ENCODE data around the gene IGFN1. TPM values are rescaled to one million over a fixed set of nuclear protein-coding genes. Genes with fewer than 3 reads are reported as not detected.
"Not testable (repeated sequence)": the region's sequence is repeated elsewhere in the genome, so short reads cannot be mapped to it uniquely, and the experiment has no call there.

IGFN1 gene
- total RNA-seq, 1 donor from 2014 or later, result not detected

DNA sequence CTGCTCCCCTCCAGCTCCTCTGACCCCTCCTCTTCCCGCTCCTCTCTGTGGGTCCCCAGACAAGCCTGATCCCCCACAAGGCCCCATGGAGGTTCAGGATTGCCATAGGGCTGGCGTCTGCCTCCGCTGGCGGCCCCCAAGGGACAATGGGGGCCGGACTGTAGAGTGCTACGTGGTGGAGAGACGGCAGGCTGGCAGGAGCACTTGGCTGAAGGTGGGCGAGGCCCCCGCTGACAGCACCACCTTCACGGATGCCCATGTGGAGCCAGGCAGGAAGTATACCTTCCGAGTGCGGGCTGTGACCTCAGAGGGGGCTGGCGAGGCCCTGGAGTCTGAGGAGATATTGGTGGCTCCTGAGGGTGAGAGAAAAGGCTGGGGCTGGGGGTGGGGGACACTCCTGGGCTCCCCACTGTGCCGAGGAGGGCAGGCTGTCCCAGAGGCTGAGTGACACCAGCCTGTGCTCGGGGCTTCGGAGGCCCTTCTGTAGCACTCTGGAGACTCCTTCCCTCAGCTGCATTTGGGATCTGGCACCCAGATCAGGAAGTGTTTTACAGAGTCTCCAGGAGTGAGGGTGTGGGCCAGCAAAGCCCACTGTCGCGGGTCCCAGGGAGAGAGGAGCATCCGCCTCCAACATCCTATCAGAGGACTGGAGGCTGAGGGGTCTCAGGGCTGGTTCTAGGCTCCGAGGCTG, 25.9 kb downstream of the IGFN1 start:
- no peak for DNase-seq (ENCODE audit: low read depth, low spot score)

DNA sequence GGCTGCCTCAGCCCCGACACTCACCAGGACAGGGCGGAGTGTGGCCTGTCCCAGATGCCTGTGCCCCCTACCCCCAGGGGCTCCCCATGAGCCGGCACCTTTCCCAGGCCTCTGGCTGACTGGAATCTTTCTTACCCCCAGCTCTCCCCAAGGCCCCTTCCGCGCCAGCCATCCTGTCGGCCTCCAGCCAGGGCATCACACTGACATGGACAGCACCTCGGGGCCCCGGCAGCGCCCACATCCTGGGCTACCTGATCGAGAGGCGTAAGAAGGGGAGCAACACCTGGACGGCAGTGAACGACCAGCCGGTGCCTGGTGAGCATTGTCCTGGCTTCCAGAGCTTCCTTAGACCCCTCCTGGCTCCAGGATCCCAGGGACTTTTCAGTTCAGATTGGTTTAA, 26.5 kb downstream of the IGFN1 start:
- DNase-seq (ENCODE audit: low read depth, low spot score), result no peak

DNA sequence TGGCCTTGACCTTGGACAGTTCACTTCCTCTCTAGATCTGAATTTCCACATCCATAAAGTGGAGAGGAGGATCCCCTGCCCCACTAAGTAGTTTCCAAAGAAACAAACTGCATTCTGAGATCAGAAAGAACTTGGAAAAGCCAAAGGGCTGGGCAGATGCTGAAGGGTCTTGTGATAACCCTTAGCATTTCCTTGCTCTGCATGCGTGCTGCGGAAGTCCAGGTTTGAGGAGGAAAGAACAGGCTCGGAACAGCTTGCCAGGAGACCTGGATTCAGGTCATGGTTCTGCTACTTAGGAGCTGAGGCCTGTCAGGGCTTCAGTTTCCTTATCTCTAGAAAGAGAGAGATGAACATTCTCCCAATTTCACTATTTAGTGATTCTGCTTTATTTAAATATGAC, 27.2 kb downstream of the IGFN1 start:
- DNase-seq (ENCODE audit: low read depth, low spot score), result no peak

DNA sequence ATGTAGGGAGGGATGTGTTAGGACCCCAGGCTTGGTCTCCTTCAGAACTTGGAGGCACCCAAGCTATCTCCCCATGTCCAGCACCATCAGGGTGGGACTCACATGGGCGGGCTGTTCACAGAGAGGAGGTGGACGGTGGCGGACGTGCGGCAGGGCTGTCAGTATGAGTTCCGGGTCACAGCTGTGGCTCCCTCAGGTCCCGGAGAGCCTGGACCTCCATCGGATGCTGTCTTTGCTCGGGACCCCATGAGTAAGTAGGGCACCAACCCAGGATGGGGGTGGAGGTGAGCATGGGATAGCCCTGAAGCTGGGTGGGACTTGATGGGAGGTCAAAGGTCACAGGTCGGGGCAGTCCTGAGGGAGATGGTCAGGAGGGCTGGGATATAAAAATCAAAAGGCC, 27.8 kb downstream of the IGFN1 start:
- no peak for DNase-seq (ENCODE audit: low read depth, low spot score)

DNA sequence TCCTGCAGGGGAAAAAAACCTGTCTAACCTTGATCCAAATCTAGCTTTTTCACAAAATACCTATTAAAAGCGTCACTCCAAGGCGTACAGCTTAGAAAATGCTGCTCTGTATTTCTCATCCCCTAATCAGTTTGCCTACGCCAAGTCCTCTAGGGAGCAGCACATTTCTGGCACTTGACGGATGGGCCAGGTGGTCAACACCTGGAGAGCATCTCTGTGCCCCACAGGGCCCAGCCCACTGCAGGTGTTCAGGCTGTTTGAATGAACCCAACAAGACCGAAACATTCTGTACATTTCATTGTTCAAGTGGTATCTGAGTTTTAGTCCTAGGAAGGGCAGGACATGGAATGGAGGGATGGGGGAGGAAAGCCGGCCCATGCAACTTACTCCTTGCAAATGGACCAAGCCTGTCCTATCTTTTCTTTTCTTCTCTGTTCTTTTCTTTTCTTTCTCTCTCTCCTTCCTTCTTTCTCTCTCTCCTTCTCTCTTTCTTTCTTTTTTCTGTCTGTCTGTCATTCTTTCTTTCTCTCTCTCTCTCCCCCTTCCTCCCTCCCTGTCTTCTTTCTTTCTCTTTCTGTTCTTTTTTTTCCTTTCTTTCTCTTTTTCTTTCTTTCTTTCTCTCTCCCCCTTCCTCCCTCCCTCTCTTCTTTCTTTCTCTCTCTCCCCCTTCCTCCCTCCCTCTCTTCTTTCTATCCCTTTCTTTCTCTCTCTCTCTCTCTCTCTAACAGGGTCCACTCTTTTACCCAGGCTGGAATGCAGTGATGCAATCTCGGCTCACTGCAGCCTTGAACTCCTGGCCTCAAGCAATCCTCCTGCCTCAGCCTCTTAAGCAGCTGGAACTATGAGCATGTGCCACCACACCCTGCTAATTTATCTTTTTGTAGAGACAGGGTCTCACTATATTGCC, 29.1 kb downstream of the IGFN1 start:
- no peak for DNase-seq (ENCODE audit: low read depth, low spot score)

DNA sequence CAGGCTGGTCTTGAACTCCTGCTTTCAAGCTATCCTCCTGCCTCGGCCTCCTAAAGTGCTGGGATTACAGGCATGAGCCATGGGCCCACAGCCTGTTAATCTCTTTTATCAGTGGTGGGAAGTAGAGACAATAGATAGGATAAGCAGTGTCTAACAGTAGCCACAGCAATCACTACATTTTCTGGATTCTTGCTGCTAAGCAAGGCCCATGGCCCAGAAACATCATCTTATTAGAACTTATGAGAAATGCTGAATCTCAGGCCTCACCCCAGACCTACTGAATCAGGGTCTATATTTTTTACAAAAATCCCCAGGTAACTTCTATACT, 29.7 kb downstream of the IGFN1 start:
- DNase-seq (ENCODE audit: low read depth, low spot score), result no peak

DNA sequence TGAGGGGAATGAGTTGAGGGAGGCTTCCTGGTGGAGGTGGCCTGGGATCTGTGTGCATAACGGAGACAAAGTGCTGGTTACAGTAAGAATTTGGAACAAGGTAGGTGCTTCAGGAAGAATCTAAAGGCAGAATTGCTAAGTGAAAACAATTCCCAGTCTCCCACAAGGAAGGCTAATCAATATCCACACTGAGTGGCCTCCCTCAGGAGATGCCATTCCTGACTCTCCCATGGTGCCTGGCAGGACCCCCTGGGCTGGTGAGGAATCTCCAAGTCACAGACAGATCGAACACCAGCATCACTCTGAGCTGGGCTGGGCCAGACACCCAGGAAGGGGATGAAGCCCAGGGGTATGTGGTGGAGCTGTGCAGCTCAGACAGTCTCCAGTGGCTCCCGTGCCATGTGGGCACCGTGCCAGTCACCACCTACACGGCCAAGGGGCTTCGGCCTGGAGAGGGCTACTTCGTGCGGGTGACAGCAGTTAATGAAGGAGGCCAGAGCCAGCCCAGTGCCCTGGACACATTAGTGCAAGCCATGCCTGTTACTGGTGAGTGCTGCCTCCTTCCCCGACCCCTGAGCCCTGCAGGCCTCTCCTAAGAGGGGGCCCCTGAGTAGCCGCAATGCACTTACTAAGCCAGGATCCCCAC, 30.7 kb downstream of the IGFN1 start:
- no peak for DNase-seq (ENCODE audit: low read depth, low spot score)

DNA sequence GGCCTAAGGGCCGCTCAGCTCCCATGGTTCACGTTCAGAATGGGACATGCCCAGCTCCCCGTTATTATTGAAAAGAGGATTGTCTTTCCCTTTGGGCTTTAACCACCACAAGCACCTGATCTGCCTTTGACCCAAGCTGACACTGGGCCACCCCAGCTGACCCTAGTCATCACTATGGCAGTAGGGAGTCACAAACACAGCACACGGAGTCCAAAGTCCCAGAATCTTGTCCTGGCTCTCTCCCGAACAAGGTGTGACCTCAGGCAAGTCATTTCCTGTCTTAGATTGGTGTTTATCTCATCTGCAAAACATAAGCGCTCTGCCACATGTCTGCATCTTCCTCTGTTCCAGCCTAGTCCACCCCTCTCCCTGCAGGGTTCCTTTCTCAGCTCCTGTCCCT, 31.5 kb downstream of the IGFN1 start:
- no peak for DNase-seq (ENCODE audit: low read depth, low spot score)

DNA sequence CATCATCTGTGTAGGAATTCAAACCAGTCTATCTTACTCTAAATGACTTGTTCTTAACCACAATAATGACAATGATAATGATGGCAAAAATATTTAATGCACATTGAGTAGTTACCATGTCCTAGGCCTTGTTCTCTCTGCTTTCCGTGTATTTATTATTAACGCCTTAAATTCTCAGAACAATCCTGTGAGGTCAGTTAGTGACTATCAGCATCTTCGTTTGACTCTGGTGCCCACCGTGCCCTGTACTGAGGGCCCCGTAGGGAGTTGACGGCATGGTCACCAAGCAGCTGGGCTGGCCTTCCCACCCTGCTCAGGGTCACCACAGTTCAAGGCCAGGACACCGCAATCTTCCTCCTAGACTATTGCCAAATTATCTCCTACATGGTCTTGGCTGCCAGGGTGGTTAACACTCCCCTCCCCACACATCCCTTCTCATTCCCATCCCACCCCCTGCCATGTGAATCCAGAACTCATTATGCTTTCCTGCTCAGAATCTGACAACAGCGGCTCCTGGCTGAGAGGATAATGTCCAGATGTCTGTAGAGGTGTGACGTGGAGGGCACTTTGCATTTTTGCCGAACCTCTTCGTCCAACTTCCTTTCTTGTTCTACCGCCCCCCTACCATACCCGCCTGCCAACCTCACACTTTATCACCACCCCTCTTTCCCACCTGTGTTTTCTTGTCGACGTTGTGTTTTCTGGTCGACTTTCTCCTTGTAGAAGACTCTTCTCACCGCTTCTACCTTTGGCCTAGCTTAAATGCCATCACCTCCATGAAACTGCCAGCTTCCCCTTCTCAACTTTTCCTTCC, 33.4 kb downstream of the IGFN1 start:
- no peak for DNase-seq (ENCODE audit: low read depth, low spot score)

DNA sequence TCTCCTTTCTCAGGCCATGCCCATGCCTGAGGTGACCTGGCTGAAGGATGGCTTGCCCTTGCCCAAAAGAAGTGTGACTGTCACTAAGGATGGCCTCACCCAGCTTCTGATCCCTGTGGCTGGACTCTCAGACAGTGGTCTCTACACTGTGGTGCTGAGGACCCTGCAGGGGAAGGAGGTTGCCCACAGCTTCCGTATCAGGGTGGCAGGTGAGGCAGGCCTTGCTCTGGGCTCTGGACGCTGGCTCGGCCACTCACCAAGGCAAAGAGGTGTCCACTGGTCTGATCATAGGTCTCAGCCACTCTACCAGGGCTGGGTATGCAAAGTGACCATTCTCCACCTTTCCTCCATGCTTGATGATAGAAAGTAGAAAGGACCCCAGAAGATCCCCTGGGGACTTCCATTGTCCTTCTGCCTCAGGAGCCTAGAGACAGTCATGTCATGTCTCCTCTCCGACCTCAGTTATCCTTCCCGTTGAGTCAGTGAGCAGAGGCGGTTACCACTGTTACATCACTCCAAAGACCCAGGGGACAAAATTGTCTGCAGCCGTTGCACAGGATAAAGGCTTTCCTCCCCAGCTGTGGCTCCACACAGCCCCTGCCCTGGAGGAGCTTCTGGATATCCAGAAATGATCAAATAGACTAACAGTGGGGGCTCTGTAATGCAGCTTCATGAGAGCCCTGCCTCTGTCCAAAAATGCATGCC, 34.2 kb downstream of the IGFN1 start:
- DNase-seq (ENCODE audit: low read depth, low spot score), result no peak

DNA sequence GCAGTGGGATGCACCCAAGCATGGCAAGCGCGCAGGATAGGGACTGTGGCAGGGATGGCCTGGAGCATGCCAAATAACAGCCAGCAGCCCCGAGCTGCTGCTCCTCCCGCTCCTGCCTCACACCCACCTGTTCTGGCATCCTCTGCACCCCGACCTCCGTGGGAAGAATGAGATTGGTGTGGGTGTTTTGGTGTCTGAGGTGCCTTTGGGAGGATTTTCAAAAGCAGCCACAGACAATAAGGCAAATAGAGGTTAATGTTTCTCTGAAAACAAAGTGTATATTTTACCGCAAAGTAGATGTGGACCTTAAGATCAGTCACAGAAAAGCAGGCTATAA, 35.5 kb downstream of the IGFN1 start:
- DNase-seq (ENCODE audit: low read depth, low spot score), result no peak

DNA sequence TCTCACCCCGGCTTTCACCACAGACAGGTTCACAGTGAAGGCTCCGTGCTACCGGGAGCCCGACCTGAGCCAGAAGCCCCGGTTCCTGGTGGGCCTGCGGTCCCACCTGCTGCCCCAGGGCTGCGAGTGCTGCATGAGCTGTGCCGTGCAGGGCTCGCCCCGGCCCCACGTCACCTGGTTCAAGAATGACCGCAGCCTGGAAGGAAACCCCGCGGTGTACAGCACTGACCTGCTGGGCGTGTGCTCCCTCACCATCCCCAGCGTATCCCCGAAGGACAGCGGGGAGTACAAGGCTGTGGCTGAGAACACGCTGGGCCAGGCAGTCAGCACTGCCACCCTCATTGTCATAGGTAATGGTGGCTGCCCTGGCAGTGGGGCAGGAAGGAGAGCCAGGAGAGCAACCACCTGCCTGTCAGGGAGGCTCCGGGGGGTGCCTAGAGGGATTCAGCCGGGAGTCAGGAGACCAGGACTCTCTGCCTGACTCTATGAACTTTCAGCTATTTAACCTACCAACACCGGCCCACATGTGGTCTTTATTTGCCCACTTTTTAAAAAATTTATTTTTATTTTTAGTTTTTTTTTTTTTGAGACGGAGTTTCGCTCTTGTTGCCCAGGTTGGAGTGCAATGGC, 36.4 kb downstream of the IGFN1 start:
- no peak for DNase-seq (ENCODE audit: low read depth, low spot score)

DNA sequence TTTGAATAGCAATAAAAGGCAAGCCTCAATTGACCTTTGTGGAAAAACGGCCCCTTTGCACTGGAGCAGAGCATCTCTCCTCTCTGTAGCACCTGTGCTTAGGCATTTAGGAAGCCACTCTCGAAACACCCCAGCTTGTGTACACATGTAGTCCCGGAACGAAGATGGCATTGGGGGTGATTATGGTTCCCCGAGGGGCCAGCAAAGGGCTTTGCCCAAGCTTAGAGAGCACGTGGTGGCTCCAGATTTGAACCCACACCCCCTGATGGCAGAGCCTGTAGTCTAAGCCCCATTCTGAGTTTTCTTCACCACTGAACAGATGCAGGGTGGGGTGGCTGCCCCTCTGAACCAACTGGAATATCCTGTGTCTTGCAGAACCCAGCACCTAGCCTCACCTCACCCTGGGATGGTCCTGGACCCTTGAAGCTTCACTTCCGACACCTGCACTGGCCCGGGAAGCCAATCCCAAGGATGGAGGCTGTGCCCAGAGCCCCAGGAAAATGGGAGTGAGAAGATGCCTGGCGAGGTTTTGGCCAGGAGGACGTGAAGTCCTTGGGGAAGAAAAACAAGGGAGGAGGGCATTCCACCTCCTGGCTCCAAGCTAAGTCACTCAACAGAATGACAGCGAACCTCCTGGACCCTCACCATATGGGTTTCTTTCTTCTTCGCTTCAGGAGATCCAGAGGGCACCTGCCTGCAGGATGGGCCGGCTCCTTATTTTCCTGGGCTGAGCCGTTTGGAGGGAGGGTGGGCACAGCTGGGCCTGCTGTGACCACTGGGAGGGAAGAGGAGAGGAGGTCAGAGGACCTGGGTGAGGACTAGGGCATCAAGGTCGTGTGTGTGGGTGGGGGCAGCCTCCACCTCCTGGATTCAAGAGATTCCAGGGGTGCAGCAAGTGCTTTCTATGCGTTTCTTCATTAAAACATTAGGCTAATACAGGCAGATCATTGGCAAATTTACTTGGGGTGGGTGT, 37.7 kb downstream of the IGFN1 start:
- DNase-seq (ENCODE audit: low read depth, low spot score), result no peak

DNA sequence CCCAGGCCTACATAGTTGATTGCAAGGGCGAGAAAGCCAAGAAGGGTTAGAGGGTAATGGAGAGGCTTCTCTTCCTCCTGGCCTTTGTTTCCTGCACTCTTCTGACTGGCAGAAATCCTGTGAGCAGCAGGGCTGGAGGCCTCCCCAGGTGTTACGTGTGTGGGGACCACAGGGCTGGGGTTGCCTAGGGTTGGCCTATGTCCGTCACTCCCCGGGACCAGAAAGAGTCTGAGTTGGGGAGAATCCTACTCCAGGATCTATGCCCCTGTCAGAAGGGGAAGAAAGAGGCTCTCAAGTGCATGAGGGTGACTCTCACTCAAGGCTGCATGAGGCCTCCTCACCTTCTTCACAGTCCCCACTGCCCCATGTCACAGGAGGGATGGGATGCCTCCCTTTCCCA, 38.5 kb downstream of the IGFN1 start:
- no peak for DNase-seq (ENCODE audit: low read depth, low spot score)

DNA sequence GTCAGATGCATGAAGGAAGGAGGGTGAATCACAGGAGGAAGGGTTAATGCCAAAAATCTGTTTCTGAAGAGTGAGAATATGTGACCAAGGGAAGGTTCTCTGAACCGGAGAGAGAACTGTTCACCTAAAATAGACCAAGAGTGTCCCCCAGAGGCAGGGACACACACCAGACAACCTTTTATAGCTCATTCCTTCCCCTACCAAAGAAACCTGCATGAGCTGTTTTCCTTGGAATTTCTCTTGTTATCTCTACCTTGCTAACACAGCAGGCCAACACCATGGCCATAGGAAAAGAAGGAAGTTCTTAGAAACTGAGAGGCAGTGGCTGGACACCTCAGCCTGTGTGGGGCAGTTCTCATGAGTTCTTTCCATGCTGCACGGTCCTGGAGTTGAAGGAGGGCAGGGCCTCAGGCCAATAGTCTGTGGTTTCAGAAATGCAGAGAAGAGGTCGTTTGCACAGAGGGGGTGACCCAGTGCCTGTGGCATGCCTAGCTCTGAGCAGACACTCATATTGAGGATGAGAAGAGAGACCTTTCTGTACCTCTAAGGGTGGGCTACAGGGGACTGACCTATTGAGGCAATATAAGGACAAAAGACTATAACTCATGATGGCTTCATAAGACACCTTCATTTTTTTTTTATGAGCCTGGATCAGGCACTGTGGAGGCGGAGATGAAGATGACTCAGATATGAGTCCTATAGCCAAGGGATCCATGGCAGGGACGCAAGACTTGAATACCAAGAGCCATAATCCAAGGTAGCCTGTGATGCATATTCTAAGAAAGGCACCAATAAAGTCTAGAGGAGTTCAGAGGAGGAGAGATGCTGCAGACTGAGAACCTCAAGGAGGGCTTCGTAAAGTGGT, 39.4 kb downstream of the IGFN1 start:
- no peak for DNase-seq (ENCODE audit: low read depth, low spot score)

DNA sequence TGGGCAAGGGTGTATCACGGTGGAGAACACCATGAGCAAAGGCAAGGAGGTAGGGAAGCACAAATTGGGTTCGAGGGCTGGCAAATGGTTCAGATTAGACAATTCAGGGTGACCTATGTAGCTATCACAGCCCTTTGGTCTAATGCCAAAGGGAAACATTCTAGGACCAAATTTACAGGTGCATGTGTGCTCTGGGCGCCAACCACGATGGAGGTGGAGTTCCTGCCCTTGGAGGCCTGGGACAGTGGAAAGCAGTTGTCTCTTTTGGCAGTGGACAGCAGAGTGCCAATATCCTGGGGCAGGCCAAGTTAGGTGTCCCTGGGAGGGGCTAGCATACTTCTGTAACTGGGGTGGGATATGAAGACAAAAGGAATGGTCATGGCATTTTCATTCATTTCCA, 40.1 kb downstream of the IGFN1 start:
- no peak for DNase-seq (ENCODE audit: low read depth, low spot score)

DNA sequence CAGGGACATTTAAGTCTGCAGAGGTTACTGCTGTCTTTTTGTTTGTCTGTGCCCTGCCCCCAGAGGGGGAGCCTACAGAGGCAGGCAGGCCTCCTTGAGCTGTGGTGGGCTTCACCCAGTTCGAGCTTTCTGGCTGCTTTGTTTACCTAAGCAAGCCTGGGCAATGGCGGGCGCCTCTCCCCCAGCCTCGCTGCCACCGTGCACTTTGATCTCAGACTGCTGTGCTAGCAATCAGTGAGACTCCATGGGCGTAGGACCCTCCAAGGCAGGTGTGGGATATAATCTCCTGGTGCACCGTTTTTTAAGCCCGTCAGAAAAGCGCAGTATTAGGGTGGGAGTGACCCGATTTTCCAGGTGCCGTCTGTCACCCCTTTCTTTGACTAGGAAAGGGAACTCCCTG, 49.0 kb downstream of the IGFN1 start:
- not testable (repeated sequence) for DNase-seq (ENCODE audit: low read depth, low spot score)

DNA sequence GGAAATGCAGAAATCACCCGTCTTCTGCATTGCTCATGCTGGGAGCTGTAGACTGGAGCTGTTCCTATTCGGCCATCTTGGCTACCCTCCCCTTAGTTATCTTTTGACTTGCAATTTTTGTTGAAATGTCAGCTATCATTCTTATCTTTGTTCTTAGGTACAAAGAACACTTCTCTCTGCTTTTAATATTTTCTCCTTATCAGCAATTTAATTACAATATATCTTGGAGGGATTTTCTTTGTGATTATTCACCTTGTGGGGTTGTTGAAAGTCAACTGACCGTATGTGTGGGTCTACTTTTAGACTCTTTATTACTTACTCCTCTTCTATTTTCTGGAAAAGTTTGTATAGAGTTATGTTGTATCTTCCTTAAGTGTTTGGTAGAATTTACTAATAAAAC, 49.5 kb downstream of the IGFN1 start:
- no peak for DNase-seq (ENCODE audit: low read depth, low spot score)

DNA sequence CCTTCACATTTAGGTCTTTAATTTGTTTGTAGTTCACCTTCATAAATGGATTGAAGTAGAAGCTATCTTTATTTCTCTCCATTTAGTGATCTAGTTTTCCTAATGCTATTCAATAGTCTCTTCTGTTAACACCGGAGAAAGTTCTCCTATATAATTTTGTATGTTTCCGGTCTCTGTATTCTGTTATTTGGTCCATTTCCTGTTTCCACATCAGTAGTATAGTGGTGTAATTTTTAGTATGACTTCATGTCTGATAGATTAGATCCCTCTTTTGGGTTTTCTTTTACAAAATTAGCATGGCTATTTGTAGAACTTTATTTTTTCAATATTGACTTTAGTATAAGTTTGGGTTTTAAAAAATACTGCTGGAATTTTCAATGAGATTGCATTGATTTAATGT, 51.1 kb downstream of the IGFN1 start:
- DNase-seq (ENCODE audit: low read depth, low spot score), result no peak

Measured in pulmonary artery endothelial cell (primary cell).